HCT116 (cell line): Measurements from ENCODE around the gene TBC1D22B.

Experiments used
- CEBPB ChIP-seq: IDR thresholded peaks from 2 replicates; pipeline ENCODE4 v1.6.1; 2012; ENCODE audit warnings: low read depth
- EZH2 ChIP-seq: fragments of 200-600 bp; sonication (generic); IDR thresholded peaks from 2 replicates; pipeline ENCODE4 v1.6.1; 2017; ENCODE audit warnings: antibody characterized with exemption, mixed run types
- EZH2phosphoT487 ChIP-seq: fragments of 200-600 bp; IDR thresholded peaks from 2 replicates; pipeline ENCODE4 v1.6.1; 2018; ENCODE audit warnings: antibody characterized with exemption, borderline replicate concordance
- FOSL1 ChIP-seq: IDR thresholded peaks from 2 replicates; pipeline ENCODE4 v1.6.1; 2012; ENCODE audit warnings: low read depth
- JUND ChIP-seq: IDR thresholded peaks from 2 replicates; pipeline ENCODE4 v1.6.1; 2012
- POLR2A ChIP-seq: IDR thresholded peaks from 2 replicates; pipeline ENCODE4 v1.7.0; 2011; ENCODE audit warnings: borderline replicate concordance; ENCODE audit not compliant: insufficient read depth, insufficient read length; ENCODE audit errors: extremely low read depth
- POLR2AphosphoS5 ChIP-seq: IDR thresholded peaks from 2 replicates; pipeline ENCODE4 v1.6.1; 2011; ENCODE audit warnings: mild to moderate bottlenecking, low read depth, low read length, moderate library complexity
- RAD21 ChIP-seq: IDR thresholded peaks from 2 replicates; pipeline ENCODE4 v1.6.1; 2012; ENCODE audit warnings: low read depth, mild to moderate bottlenecking
- REST ChIP-seq: IDR thresholded peaks from 2 replicates; pipeline ENCODE4 v1.6.1; 2012; ENCODE audit warnings: low read depth
- TCF7L2 ChIP-seq: IDR thresholded peaks from 2 replicates; pipeline ENCODE4 v1.7.0; 2011; ENCODE audit warnings: borderline replicate concordance, inconsistent platforms; ENCODE audit not compliant: insufficient read depth, insufficient read length; ENCODE audit errors: extremely low read depth
- YY1 ChIP-seq: IDR thresholded peaks from 2 replicates; pipeline ENCODE4 v1.6.1; 2011; ENCODE audit warnings: low read length, low read depth, moderate library complexity, mild to moderate bottlenecking; ENCODE audit not compliant: insufficient replicate concordance; ENCODE audit errors: extremely low read depth
- ZNF274 ChIP-seq: fragments of 200-500 bp; sonication (Bioruptor generic); IDR thresholded peaks from 2 replicates; pipeline ENCODE4 v1.6.1; 2014; ENCODE audit warnings: mild to moderate bottlenecking, low read depth, low read length, inconsistent platforms
- TF ChIP-seq, protein P1 (sequence below), 3 experiments: fragments of 200-600 bp in 1 of 3; sonication (generic) in 1 of 3; IDR thresholded peaks in 2 of 3; conservative IDR thresholded peaks in 1 of 3; 2 replicates each; pipeline ENCODE4 v1.5.1; 2012 to 2017; ENCODE audit warnings: low read depth in 2 of 3, low read length in 2 of 3, antibody characterized with exemption in 1 of 3, borderline replicate concordance in 1 of 3, control low read depth in 1 of 3, mild to moderate bottlenecking in 1 of 3, mixed read lengths in 1 of 3, mixed run types in 1 of 3, moderate library complexity in 1 of 3; ENCODE audit not compliant: insufficient read depth in 1 of 3
- TF ChIP-seq, protein P2 (sequence below): IDR thresholded peaks from 2 replicates; pipeline ENCODE4 v1.6.1; 2012

GRCh38 chr6:37225350-37226169 is 32.0 kb upstream of the TBC1D22B start:
- TF ChIP-seq, protein P1, sequence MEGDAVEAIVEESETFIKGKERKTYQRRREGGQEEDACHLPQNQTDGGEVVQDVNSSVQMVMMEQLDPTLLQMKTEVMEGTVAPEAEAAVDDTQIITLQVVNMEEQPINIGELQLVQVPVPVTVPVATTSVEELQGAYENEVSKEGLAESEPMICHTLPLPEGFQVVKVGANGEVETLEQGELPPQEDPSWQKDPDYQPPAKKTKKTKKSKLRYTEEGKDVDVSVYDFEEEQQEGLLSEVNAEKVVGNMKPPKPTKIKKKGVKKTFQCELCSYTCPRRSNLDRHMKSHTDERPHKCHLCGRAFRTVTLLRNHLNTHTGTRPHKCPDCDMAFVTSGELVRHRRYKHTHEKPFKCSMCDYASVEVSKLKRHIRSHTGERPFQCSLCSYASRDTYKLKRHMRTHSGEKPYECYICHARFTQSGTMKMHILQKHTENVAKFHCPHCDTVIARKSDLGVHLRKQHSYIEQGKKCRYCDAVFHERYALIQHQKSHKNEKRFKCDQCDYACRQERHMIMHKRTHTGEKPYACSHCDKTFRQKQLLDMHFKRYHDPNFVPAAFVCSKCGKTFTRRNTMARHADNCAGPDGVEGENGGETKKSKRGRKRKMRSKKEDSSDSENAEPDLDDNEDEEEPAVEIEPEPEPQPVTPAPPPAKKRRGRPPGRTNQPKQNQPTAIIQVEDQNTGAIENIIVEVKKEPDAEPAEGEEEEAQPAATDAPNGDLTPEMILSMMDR (IDR thresholded peaks at IDR 0.05 in 2 of 3, conservative IDR thresholded peaks at IDR 0.05 in 1 of 3; ENCODE audit: borderline replicate concordance in 1 of 3, insufficient read depth in 1 of 3, low read depth in 2 of 3, low read length in 2 of 3) = no peak
- TF ChIP-seq YY1 (no peak), TCF7L2 (no peak), POLR2A (no peak), POLR2AphosphoS5 (no peak), JUND (no peak), EZH2 (no peak), RAD21 (no peak), REST (no peak), CEBPB (no peak), EZH2phosphoT487 (no peak), ZNF274 (no peak), FOSL1 (no peak)
- TF ChIP-seq, protein P2, sequence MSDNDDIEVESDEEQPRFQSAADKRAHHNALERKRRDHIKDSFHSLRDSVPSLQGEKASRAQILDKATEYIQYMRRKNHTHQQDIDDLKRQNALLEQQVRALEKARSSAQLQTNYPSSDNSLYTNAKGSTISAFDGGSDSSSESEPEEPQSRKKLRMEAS = no peak
